PC-3 (cell line): ENCODE results near the gene ACOXL. TPM values are rescaled to one million over a fixed set of nuclear protein-coding genes. Genes with fewer than 3 reads are reported as not detected.

Source experiments
- ATAC-seq: fragments of 200-7000 bp; cut with Tn5 transposase; 2 replicates; pipeline ENCODE4 v1.9.1; 2020; ENCODE audit warnings: mild to moderate bottlenecking, moderate library complexity
- BruUV-seq: library from RNA; stranded (reverse); fragments of 400-500 nt; replicated peaks from 2 replicates; lab custom pipeline; 2021; lab: Mats Ljungman, UMichigan
- CTCF ChIA-PET: fragments of 300-600 bp; sonication (Branson Sonifier 250); formaldehyde crosslinking; loops from one replicate; lab custom pipeline; 2022; ENCODE audit warnings: antibody characterized with exemption; lab: Charles Lee
- POLR2A ChIA-PET: fragments of 300-600 bp; sonication (Branson Sonifier 250); formaldehyde crosslinking; loops from one replicate; lab custom pipeline; 2022; ENCODE audit warnings: antibody characterized with exemption; ENCODE audit not compliant: unreplicated experiment; lab: Charles Lee
- DNase-seq: peaks from one replicate; pipeline ENCODE4 v3.0.0-alpha.2; 2015
- H2AFZ ChIP-seq: fragments of 300-600 bp; sonication (generic); 2 replicates; pipeline ENCODE4 v1.6.0; 2016; ENCODE audit warnings: antibody characterized with exemption, low read length
- H3F3A ChIP-seq: fragments of 300-600 bp; sonication (generic); one replicate; pipeline ENCODE4 v1.6.0; 2017; ENCODE audit warnings: antibody characterized with exemption, low read length, control low read depth, mild to moderate bottlenecking; ENCODE audit not compliant: unreplicated experiment
- H3K27ac ChIP-seq: fragments of 300-600 bp; sonication (generic); 2 replicates; pipeline ENCODE4 v1.5.1; 2016; ENCODE audit warnings: mild to moderate bottlenecking, low read length
- H3K27me3 ChIP-seq: fragments of 300-600 bp; sonication (generic); 2 replicates; pipeline ENCODE4 v1.6.1; 2016; ENCODE audit warnings: low read length, mixed read lengths
- H3K36me3 ChIP-seq: fragments of 300-600 bp; sonication (generic); 2 replicates; pipeline ENCODE4 v1.6.1; 2016; ENCODE audit warnings: low read depth, mixed run types, low read length, mixed read lengths
- H3K4me1 ChIP-seq: fragments of 300-600 bp; sonication (generic); 2 replicates; pipeline ENCODE4 v1.5.1; 2016; ENCODE audit warnings: low read length; ENCODE audit not compliant: insufficient read depth
- H3K4me2 ChIP-seq: fragments of 300-600 bp; sonication (generic); 2 replicates; pipeline ENCODE4 v1.6.0; 2016; ENCODE audit warnings: low read length
- H3K4me3 ChIP-seq: fragments of 300-600 bp; sonication (generic); 2 replicates; pipeline ENCODE4 v1.5.1; 2016; ENCODE audit warnings: mild to moderate bottlenecking, low read length, mixed read lengths
- H3K79me2 ChIP-seq: fragments of 300-600 bp; sonication (generic); 2 replicates; pipeline ENCODE4 v1.6.1; 2017; ENCODE audit warnings: low read length, mixed read lengths
- H3K9ac ChIP-seq: fragments of 300-600 bp; sonication (generic); 2 replicates; pipeline ENCODE4 v1.6.0; 2016; ENCODE audit warnings: mild to moderate bottlenecking, low read length
- H3K9me2 ChIP-seq: fragments of 300-600 bp; sonication (generic); replicated peaks from 2 replicates; pipeline ENCODE4 v1.6.1; 2016; ENCODE audit warnings: mixed run types, low read length, mixed read lengths
- H3K9me3 ChIP-seq: fragments of 300-600 bp; sonication (generic); 2 replicates; pipeline ENCODE4 v1.6.1; 2016; ENCODE audit warnings: low read length, mixed read lengths
- H4K20me1 ChIP-seq: fragments of 300-600 bp; sonication (generic); 2 replicates; pipeline ENCODE4 v1.6.1; 2016; ENCODE audit warnings: low read length, mixed read lengths
- EZH2 ChIP-seq: fragments of 300-600 bp; sonication (generic); IDR thresholded peaks from one replicate; pipeline ENCODE4 v1.6.1; 2017; ENCODE audit warnings: antibody characterized with exemption, mild to moderate bottlenecking, low read length; ENCODE audit not compliant: unreplicated experiment
- EZH2phosphoT487 ChIP-seq: fragments of 300-600 bp; sonication (generic); IDR thresholded peaks from 2 replicates; pipeline ENCODE4 v1.6.1; 2018; ENCODE audit warnings: mild to moderate bottlenecking, antibody characterized with exemption, low read length, borderline replicate concordance
- intact Hi-C: fragments of 100-400 bp; cut with micrococcal nuclease; formaldehyde crosslinking; loops from 2 replicates; pipeline ENCODE4 v1.9.0; 2023
- total RNA-seq: library from RNA; depleted of rRNA; stranded (reverse); fragments of >200 nt; gene quantifications from 2 replicates; pipeline ENCODE4 v1.2.3, GENCODE V29; 2014
- TF ChIP-seq, protein P1 (sequence below): fragments of 300-600 bp; sonication (generic); conservative IDR thresholded peaks from 2 replicates; pipeline ENCODE4 v1.5.1; 2017; ENCODE audit warnings: antibody characterized with exemption, low read depth, mild to moderate bottlenecking, low read length

ACOXL gene
- total RNA-seq, 1 experiment from 2014 or later: 16.3 TPM

DNA sequence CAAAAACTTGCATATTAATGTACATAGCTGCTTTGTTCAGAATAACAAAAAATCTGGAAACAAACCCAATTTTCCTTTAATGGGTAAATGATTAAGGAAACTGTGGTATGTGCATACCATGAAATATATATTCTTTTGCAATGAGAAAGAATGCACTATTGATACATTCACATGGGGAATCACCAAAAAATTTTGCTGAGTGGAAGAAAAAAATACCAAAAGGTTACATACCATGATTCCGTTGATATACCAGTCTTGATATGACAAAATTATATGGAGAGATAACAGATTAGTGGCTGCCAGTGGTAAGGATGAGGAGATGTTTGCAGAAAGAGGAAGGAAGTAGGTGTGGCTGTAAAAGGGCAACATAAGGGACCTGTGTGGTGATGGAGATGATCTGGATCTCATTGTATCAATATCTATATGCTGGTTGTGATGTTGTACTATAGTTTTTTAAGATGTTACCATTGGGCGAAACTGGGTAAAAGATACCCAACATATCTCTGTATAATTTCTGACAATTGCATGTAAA lies 333.8 kb downstream of the ACOXL start:
- no peaks in the 10 kb centered on the region for H3K27me3 ChIP-seq
- no peak overlapping the region for H3K9ac ChIP-seq
- DNase-seq: no peak
- H3K27ac ChIP-seq: no peak overlapping the region
- peaks cover 20% of the 10 kb centered on the region for H3K4me1 ChIP-seq
- ChIA-PET POLR2A (no interaction called here), CTCF (no interaction called here)
- H3F3A ChIP-seq: no peaks in the 10 kb centered on the region
- intact Hi-C loops: no loop called here
- no peaks in the 10 kb centered on the region for H4K20me1 ChIP-seq
- no peak overlapping the region for H2AFZ ChIP-seq
- no peaks in the 10 kb centered on the region for H3K36me3 ChIP-seq
- H3K79me2 ChIP-seq: no peaks in the 10 kb centered on the region
- no peak overlapping the region for H3K4me2 ChIP-seq
- TF ChIP-seq, protein P1, sequence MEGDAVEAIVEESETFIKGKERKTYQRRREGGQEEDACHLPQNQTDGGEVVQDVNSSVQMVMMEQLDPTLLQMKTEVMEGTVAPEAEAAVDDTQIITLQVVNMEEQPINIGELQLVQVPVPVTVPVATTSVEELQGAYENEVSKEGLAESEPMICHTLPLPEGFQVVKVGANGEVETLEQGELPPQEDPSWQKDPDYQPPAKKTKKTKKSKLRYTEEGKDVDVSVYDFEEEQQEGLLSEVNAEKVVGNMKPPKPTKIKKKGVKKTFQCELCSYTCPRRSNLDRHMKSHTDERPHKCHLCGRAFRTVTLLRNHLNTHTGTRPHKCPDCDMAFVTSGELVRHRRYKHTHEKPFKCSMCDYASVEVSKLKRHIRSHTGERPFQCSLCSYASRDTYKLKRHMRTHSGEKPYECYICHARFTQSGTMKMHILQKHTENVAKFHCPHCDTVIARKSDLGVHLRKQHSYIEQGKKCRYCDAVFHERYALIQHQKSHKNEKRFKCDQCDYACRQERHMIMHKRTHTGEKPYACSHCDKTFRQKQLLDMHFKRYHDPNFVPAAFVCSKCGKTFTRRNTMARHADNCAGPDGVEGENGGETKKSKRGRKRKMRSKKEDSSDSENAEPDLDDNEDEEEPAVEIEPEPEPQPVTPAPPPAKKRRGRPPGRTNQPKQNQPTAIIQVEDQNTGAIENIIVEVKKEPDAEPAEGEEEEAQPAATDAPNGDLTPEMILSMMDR: no peak
- no peak for TF ChIP-seq EZH2phosphoT487
- no peak for TF ChIP-seq EZH2
- no peak overlapping the region for H3K4me3 ChIP-seq
- no peaks in the 10 kb centered on the region for H3K9me3 ChIP-seq
- no peaks in the 10 kb centered on the region for H3K9me2 ChIP-seq
- no peak for ATAC-seq
- no TSS peak for BruUV-seq

GRCh38 chr2:111068435-111069058 lies 336.2 kb downstream of the ACOXL start:
- no peaks in the 10 kb centered on the region for H3K27me3 ChIP-seq
- no peaks in the 10 kb centered on the region for H3K79me2 ChIP-seq
- DNase-seq: peak; percentile 94
- H3K9ac ChIP-seq: no peak overlapping the region
- no peaks in the 10 kb centered on the region for H3F3A ChIP-seq
- H3K9me2 ChIP-seq: no peaks in the 10 kb centered on the region
- no peak overlapping the region for H3K4me3 ChIP-seq
- peaks cover 42% of the 10 kb centered on the region for H3K4me1 ChIP-seq
- POLR2A ChIA-PET: interaction anchor here (0.6 to 0.7 kb wide), 2 partner anchors 55 to 390 kb away, joined by 6 read pairs; no protein-coding TSS in a partner anchor
- no peaks in the 10 kb centered on the region for H3K9me3 ChIP-seq
- peak; percentile 21; the same call in 1 of the 2 replicates for ATAC-seq
- CTCF ChIA-PET: no interaction called here
- no peaks in the 10 kb centered on the region for H4K20me1 ChIP-seq
- intact Hi-C loops: no loop called here
- BruUV-seq: no TSS peak
- H3K4me2 ChIP-seq: peak overlapping the region; percentile 23
- TF ChIP-seq, protein P1: no peak
- TF ChIP-seq EZH2 (no peak), EZH2phosphoT487 (no peak)
- no peaks in the 10 kb centered on the region for H3K36me3 ChIP-seq
- H3K27ac ChIP-seq: peak overlapping the region; percentile 50
- H2AFZ ChIP-seq: no peak overlapping the region

DNA sequence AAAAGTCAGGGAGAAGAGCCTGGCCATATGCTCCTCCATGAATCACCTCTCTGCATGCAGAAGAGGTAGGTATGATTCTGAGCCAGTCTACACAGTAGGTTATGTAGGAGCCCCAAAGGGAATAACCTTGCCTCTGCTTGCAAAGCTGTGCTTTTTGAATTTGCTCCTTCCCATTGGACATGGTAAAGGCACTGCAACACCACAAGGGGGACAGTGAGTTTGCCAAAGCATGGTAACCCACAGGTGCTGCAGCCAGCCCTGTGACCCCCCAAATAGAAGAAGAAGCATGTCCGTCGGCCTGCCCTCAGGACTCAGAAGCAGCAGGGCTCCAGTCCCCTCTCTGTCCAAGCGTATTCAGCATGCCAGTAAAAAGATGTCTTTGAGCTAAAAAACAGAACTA lies 337.3 kb downstream of the ACOXL start:
- BruUV-seq: no TSS peak
- no peak overlapping the region for H2AFZ ChIP-seq
- ChIA-PET CTCF (no interaction called here), POLR2A (no interaction called here)
- H3K4me2 ChIP-seq: no peak overlapping the region
- intact Hi-C loops: loop anchor here (2.0 kb wide), 1 partner anchor 33 kb away; no protein-coding TSS in a partner anchor
- TF ChIP-seq EZH2 (no peak), EZH2phosphoT487 (no peak)
- TF ChIP-seq, protein P1: peak; percentile 29; the same call in 1 of the 2 replicates
- DNase-seq (no peak), ATAC-seq (no peak)
- H3K27me3 ChIP-seq: no peaks in the 10 kb centered on the region
- no peaks in the 10 kb centered on the region for H3F3A ChIP-seq
- no peaks in the 10 kb centered on the region for H3K9me2 ChIP-seq
- no peak overlapping the region for H3K4me3 ChIP-seq
- H3K9me3 ChIP-seq: no peaks in the 10 kb centered on the region
- H3K79me2 ChIP-seq: no peaks in the 10 kb centered on the region
- no peaks in the 10 kb centered on the region for H4K20me1 ChIP-seq
- no peak overlapping the region for H3K27ac ChIP-seq
- peaks cover 42% of the 10 kb centered on the region for H3K4me1 ChIP-seq
- H3K9ac ChIP-seq: no peak overlapping the region
- H3K36me3 ChIP-seq: no peaks in the 10 kb centered on the region
